GM18907 (cell line): ENCODE data around the gene CYP1A1.
"Not testable (repeated sequence)": the region's sequence is repeated elsewhere in the genome, so short reads cannot be mapped to it uniquely, and the experiment has no call there.

Source experiments
- ATAC-seq: cut with Tn5 transposase; IDR thresholded peaks from one replicate; pipeline ENCODE4 v1.9.1; 2021; ENCODE audit warnings: mild to moderate bottlenecking, moderate library complexity; ENCODE audit not compliant: unreplicated experiment

The CYP1A1 gene

DNA sequence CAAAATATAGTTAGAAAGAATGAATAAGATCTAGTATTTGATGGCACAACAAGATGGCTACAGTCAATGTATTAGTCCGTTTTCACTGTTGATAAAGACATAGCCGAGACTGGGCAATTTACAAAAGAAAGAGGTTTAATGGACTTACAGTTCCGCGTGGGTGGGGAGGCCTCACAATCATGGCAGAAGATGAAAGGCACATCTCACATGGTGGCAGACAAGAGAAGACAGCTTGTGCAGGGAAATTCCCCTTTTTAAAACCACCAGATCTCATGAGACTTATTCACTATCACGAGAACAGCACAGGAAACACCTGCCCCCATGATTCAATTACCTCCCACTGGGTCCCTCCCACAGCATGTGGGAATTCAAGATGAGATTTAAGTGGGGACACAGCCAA, 12.9 kb upstream of the CYP1A1 start:
- not testable (repeated sequence) for ATAC-seq

DNA sequence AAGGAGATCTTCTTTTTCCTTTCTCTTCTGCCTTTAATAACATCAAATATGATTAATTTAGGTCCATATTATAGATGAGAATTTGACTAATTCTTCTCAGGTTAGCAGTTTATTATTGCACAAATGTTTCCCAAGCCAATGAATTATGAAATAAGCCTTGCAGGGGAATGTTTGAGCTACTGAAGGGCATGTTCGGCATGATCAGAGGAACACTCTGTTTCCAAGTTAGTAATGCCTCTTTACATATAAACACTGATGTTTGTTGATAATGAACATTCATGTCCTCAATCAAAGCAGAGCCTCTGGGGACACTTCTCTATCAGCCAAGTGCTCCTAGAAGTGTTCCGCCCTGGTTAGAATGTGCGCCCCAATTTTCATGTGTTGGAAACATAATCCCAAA, 10.0 kb upstream of the CYP1A1 start:
- ATAC-seq, result no peak

- no peak for ATAC-seq
Observed at GRCh38 chr15:74733269-74733668, 7.9 kb upstream of the CYP1A1 start.

DNA sequence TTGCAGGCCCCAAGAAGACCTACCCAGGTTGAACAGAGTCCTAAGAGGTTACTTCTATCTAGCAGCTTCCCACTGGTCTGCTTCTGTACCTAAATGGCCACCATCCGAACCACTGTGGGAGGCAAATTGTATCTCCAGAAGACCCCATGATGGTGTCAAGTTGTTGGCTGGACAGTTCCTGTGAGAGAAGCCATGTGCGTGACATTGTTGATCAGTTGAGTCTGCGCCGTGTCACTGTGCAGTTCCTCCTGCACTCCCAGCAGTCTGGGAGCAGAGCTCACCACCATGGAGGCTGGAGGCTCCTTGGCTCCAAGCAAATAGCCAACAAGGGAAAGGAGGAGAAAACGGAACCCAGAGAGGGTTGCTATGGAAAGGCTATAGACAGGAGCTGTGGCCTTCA, 7.5 kb upstream of the CYP1A1 start:
- no peak for ATAC-seq

- no peak for ATAC-seq
Observed at GRCh38 chr15:74730619-74731316, 5.4 kb upstream of the CYP1A1 start.

GRCh38 chr15:74729372-74729771, 4.0 kb upstream of the CYP1A1 start:
- ATAC-seq, result not testable (repeated sequence)

- ATAC-seq, result not testable (repeated sequence)
Observed at GRCh38 chr15:74728699-74729098, 3.4 kb upstream of the CYP1A1 start.

GRCh38 chr15:74727727-74728126, 2.4 kb upstream of the CYP1A1 start:
- ATAC-seq, result no peak

- no peak for ATAC-seq
Observed at GRCh38 chr15:74726774-74727164, 1.4 kb upstream of the CYP1A1 start.

GRCh38 chr15:74725845-74726773, 781 bp upstream of the CYP1A1 start:
- peak; percentile 55 for ATAC-seq

GRCh38 chr15:74724570-74725224, 631 bp downstream of the CYP1A1 start:
- no peak for ATAC-seq

DNA sequence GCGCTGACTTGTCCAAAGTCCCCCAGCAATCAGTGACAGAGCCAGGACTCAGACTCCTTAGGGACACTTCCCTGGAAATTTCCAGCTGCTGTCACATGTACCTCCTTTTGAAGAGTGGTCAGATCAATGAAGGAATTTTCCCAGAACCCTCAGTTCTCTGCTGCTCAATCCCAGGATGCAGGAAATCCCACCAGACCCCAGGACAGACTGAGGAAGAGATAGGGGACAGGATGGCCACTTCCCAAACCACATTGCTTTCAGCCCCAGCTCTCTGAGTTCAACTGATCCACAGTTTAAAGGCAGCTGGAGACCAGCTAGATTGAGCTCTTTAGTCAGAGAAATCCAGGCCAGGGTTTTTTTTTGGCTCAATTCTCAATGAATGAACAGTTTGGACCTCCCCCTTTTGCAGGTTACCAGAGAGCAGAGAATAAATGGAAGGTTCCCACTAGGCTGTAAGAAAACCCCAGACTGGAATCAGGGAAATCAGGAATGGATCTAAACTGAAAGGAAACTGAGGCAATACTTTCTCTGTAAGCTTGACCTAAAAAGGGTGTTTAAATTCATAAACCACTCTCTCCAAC, 1.5 kb downstream of the CYP1A1 start:
- no peak for ATAC-seq

DNA sequence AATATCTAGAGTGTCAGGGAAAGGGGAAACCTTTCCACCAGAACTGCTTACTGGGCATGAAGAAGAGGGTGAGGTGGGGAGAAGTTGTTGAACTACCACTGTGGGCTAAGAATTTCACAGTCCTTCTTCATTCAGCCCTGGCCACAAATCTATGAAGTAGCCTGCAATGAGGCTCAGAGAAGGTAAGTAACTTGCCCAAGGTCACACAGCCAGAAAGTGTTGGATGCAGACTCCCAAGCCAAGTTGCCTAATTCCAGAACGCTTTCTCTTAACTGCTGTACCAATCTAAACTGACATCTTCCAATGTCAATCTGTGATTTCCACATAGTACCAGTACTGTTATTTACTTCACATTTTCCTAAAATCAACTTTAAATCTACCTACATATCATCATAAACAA, 2.1 kb downstream of the CYP1A1 start:
- ATAC-seq, result no peak

DNA sequence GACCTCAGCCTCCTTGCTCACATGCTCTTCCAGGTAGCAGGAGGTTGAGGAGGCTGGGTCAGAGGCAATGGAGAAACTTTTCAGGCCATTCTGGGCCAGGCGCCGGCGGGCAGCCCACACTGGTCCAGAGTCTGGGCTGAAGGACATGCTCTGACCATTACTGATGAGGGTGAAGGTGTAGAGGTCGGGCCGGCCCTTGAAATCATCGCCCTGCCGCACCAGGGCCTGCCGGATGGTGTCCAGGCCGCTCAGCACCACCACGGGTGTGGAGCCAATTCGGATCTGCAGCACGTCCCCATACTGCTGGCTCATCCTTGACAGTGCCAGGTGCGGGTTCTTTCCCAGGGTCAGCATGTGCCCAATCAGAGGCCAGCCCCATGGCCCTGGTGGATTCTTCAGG, 2.7 kb downstream of the CYP1A1 start:
- ATAC-seq, result no peak

DNA sequence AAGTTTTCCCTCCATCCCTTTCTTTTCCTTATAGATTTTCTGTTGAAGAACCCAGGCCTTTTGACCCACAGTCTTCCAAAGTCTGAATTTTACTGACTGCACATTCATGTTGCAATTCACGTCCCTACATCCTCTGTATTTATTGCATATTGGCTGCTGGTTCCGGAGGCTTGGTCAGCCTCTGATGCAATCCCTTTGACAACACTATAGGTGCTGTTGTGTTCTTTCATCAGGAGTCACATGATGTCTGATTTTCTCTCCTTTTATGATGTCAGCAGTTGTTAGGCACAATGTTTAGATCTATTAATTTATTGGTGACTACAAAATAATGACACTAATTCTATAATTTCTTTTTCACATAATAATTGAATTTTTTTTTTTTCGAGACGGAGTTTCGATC, 8.7 kb downstream of the CYP1A1 start:
- ATAC-seq, result no peak

- ATAC-seq, result no peak
Observed at GRCh38 chr15:74712311-74712710, 13.0 kb downstream of the CYP1A1 start.

DNA sequence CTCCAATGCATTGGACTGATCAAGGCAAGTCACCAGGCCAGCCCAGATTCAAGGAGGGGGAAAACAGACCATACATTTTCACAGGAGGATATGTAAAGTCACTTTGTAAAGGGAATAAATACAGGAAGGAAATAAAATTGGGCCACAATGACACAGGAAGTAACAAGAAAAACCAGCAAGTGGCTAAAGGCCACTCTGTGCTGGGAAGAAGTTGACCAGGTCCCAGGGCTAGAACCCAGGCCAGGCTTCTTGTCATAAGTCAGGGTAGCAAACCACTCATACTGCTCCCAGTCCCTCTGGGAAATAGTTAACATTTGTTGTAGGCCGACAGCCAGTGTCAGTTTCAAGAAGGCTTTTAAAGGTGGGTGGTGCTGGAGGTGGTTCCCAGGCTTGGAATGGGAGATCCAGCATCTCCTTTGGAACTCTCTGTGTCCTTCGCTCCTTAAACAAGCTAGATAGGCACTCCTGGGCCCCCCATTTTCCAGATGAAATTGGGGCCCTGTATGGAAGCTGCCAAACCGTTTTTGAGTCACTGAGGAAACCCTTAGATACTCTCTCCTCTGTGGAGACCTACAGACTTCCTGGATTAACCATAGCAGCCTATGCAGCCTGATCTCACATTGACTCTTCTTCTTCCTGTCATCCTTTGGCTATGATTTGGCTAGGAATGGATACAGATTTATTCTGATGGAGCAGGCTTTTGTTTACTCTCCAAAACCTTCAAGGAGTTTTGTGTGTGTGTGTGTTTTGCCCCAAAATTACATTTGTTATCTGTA, 14.8 kb downstream of the CYP1A1 start:
- no peak for ATAC-seq

DNA sequence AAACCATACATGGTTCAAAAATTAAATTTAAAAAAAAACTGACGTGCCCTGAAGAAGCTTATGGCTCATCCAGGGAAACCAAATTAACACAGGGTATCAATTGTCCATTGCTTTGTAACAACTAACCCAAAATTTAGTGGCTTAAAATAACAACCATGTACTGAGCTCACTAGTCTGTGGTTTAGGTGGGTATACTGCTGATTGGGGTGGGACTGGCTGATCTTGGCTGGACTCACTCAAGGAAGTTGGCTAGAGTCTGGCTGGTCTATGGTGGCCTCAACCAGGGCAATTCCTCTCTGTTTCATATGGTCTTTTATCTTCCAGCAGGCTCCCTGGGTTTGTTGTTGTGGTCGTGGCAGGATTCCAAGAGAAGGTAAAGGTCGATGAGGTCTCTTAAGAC, 15.4 kb downstream of the CYP1A1 start:
- no peak for ATAC-seq

DNA sequence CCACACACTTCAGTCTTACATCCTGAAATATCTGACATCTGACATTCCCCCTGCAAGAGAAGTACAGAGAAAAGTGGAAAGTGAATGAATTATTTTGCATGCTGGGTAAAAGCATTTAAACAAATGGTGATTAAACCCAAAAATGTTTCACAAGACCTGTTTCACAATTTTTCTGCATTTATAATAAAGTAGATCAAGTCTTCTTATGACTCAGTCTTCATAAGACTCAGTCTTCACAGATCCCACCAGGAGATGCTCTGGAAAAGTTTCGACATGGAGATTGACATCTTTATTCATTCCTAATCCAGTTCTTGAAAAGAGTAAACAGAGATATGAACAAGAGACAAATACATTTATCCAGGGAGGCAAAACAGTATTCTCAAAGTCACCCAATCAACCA, 16.3 kb downstream of the CYP1A1 start:
- ATAC-seq, result no peak

- no peak for ATAC-seq
Observed at GRCh38 chr15:74696808-74697207, 28.5 kb downstream of the CYP1A1 start.

GRCh38 chr15:74696398-74696729, 29.0 kb downstream of the CYP1A1 start:
- no peak for ATAC-seq
